ENCODE measurements around the gene RAD54L.
"Not testable (repeated sequence)": the region's sequence is repeated elsewhere in the genome, so short reads cannot be mapped to it uniquely, and the experiment has no call there.

RAD54L gene

DNA sequence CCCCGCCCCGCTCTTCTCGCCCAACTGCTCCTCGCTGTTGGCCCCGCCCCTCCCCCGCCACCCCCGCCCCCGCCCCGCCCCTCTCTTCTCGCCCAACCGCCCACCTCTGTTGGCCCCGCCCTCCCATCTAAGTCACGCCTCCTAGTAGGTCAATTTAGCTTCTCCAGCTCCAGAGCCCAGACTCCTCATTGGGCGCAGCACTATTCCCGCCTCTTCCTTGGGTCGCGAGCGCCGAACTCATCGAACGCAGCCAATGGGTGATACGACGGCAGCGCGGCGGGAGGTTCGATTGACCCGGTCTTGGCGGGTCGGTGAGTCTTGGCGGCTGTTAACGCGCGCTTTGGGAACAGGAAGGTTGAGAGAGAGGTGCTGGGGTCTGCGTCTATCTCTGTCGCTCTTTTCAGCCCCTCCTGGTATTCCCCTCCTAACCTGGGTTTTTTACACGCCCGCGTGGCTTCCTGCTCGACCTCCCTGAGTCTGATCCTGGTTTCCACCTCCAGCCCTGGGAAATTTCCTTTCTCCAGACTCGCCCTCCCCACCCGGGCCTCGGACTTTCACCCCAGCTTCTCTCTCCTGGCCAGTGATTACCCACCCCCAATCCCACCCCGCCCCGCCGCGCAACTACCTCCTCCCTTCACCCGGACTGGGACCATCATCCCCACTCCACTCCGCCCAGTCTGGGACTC lies at the start of gene RAD54L:
Gene RAD54L, plus strand, starts transcription at position 328 of the 686 bp plus-strand sequence. CDS start 643 bp downstream, outside the sequence.
- peak; percentile 85 to 88 for DNase-seq (ENCODE audit: low read depth in 2 of 2)

- peak; percentile 51 to 56 for DNase-seq (ENCODE audit: low read depth in 2 of 2)
Measured at GRCh38 chr1:46197964-46198811, 49.4 kb upstream of the RAD54L start, which contains the start of gene POMGNT1. POMGNT1 (minus strand) TSS chr1:46198434; CDS start chr1:46197821, 613 bp downstream.

GRCh38 chr1:46199233-46199749 lies 48.3 kb upstream of the RAD54L start:
- DNase-seq (ENCODE audit: low read depth in 2 of 2) = no peak

DNA sequence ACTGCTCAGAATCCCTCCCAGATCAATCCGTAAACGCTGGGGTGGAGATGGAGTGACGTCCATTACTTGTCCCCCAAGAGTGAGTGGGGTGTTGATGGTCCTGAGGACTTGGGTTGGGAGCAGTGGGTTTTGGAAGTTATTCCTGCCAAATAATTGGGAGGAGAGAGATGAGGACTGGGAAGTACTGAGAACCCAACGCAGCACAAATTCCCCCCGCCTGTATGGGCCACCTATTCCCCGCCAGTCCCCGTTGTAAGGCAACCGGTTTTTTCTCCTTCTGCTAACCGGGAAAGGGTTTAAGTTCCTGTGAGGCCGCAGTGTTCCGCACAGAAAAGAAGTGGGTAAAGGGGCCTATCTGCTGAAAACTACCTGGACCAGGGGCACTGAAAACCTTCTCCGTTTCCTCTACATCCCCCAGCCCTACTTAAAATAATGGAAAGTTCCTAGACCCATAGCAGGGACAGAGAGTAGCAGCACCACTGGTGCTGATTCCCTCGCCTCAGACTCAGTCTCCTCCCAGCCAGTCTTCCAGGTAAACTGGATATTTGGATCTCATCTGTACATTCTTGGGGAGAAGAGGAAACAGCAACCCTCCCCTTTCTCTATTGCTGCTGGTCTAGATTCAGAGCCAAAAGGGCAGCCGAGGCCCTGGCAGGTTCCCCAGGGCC lies 43.7 kb upstream of the RAD54L start:
- no peak for DNase-seq (ENCODE audit: low read depth in 2 of 2)

DNA sequence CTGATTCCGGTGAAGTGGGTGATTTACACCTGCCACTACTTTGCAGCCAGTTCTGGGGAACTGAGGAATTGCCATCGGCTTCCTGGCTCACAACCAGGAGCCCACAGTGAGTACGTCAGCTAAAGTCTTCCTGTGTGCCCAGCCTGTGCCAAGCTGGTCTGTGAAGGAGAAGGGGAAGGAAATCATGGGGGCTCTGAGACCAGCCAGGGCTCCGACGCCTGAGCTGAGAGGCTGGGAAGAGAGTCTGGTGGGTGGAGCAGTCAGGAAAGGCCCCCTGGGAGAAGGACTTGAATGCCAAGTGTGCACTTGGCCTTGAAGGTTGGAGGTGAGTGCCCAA lies 43.2 kb upstream of the RAD54L start:
- DNase-seq (ENCODE audit: low read depth in 2 of 2) = no peak

DNA sequence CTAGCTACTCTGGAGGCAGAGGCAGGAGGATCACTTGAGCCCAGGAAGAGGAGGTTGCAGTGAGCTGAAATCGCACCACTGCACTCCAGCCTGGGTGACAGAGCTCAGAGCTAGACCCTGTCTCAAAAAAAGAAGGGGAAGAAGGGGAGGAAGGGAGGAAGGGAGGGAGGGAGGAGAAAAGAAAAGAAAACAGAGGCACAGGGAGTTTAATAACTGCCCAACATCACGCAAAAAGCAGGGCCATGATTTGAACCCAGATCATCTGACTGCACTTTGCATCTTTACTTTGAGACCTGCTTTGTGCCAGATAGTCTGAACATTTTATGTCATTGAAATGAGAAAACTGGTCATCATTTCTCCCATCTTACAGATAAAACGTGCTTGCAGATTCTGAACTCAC lies 42.4 kb upstream of the RAD54L start:
- DNase-seq (ENCODE audit: low read depth in 2 of 2) = no peak

GRCh38 chr1:46205791-46206190 lies 41.8 kb upstream of the RAD54L start:
- no peak for DNase-seq (ENCODE audit: low read depth in 2 of 2)

GRCh38 chr1:46206399-46206798 lies 41.2 kb upstream of the RAD54L start:
- DNase-seq (ENCODE audit: low read depth in 2 of 2) = no peak

GRCh38 chr1:46210561-46210960 lies 37.0 kb upstream of the RAD54L start:
- DNase-seq (ENCODE audit: low read depth in 2 of 2) = no peak

DNA sequence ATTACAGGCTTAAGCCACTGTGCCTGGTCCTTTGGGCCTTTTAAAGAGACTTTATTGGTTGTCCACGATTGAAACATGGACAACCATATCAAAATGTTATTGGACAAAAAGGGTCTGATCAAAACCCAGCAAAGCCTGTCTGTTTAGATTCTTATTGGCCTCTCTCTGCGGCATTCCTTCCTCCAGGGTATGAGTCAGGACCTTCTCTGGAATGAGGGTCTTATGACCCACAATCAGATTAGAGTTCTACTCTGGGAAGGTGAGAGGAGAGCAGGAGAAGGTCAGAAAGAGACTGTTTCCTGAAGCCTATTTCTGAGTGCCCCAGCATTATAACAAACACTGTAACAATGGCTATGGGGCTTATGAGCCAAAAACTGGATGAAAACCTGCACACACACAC lies 36.5 kb upstream of the RAD54L start:
- DNase-seq (ENCODE audit: low read depth in 2 of 2) = no peak

- no peak for DNase-seq (ENCODE audit: low read depth in 2 of 2)
Measured at GRCh38 chr1:46215504-46215903, 32.1 kb upstream of the RAD54L start.

GRCh38 chr1:46218443-46218842 lies 29.1 kb upstream of the RAD54L start:
- no peak for DNase-seq (ENCODE audit: low read depth in 2 of 2)

- DNase-seq (ENCODE audit: low read depth in 2 of 2) = no peak
Measured at GRCh38 chr1:46219551-46220520, 27.7 kb upstream of the RAD54L start.

DNA sequence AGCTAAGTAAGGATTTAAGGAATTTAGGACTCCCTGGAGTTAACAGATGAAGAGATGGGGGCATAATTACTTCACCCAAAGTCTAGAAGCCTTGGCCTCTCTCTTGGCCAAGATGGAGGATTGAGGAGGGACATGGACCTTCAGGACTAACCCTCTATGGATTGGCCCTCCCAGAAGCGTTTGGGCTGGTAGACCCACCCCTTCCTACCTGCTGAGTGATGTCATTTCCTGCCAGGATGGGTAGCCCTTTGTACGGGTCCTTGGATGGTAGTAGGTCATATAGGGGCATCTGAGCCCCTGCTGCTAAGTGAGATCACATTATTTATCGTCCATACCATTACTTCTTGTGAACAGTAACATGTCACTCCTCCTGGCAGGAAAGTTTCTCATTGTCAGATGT lies 26.8 kb upstream of the RAD54L start:
- DNase-seq (ENCODE audit: low read depth in 2 of 2) = no peak

DNA sequence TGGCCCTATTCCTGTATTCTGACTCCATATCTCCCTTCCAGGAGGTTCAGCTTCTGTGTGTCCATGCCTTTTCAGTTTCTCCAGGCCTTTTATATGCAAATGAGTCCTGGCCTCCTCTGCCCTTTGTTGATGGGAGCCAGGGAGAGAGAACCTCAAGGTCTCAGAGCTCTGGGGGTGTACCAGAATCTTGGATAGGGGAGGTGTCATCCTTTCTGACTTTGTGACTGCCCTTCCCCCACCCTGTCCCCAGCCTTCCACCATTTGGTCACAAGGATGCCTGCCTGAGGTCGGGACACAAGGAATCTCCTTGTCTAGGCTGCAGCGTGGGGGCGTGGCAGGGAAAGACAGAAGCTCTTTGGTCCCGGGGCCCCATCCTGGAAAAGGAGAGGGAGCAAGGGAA lies 25.8 kb upstream of the RAD54L start:
- DNase-seq (ENCODE audit: low read depth in 2 of 2) = no peak

GRCh38 chr1:46223055-46223454 lies 24.5 kb upstream of the RAD54L start:
- not testable (repeated sequence) for DNase-seq (ENCODE audit: low read depth in 2 of 2)

DNA sequence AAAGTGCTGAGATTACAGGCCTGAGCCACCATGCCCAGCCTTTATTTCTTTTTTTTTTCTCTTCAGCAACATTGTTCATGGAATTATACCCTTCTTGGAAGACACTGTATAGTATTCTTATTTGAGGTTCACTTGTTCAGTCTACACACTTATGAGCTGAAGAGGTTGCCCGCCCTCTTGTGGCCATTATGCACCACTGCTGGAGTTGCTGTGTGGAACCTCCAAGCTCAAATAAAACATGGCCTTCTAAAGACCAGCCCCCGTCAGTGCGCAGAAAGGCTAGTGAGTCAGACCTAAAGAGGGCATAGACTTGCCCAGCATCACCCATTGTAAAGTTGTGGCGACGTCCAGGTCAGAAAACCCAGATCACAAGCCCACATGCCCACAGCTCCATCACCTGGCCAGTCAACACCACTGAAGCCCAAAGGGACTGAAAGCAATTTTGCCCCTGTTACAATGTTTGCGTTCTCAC lies 24.1 kb upstream of the RAD54L start:
- peak; percentile 21 to 34 for DNase-seq (ENCODE audit: low read depth in 2 of 2)

DNA sequence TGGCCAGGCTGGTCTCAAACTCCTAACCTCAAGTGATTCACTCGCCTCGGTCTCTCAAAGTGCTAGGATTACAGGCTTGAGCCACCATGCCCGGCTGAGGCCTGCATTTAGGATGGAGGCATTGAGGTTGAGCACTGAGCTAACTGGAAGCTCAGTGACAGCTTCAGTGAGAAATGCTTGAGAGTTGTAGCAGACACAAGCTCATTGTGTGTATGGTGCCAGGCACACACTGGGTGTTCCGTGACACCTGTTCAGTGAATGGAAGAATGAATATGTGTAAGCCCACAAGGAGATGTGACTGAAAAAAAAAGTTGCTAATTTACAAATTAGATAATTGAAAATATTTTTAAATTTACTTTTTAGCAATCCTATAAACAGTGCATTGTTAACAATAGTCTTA lies 22.6 kb upstream of the RAD54L start:
- DNase-seq (ENCODE audit: low read depth in 2 of 2) = no peak

DNA sequence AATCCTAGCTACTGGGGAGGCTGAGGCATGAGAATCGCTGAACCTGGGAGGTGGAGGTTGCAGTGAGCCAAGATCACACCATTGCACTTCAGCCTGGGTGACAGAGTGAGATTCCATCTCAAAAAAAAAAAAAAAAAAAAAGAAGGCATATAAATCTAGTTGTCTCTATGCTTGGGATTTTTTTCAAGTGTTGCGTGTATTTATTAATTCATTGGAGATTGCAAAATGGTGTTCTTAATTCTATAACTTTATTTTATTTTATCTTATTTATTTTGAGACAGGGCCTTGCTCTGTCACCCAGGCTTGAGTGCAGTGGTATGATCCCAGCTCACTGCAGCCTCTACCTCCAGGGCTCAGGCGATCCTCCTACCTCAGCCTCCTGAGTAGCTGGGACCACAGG lies 16.3 kb upstream of the RAD54L start:
- not testable (repeated sequence) for DNase-seq (ENCODE audit: low read depth in 2 of 2)

DNA sequence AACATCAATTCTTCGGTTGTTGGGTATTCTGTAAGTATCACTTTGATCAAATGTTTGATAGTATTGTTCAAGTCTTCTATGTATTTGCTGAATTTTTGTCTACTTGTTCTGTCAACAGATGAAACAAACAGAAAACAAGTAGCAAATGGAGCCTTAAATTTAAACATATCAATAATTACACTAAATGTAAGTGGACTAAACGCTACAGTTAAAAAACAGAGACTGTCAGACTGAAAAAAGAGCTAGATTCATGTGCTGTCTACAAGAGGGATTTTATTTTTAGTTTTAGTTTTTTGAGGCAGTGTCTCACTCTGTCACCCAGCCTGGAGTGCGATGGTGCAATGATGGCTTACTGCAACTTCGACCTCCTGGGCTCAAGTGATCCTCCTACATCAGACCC lies 10.7 kb upstream of the RAD54L start:
- DNase-seq (ENCODE audit: low read depth in 2 of 2) = no peak

DNA sequence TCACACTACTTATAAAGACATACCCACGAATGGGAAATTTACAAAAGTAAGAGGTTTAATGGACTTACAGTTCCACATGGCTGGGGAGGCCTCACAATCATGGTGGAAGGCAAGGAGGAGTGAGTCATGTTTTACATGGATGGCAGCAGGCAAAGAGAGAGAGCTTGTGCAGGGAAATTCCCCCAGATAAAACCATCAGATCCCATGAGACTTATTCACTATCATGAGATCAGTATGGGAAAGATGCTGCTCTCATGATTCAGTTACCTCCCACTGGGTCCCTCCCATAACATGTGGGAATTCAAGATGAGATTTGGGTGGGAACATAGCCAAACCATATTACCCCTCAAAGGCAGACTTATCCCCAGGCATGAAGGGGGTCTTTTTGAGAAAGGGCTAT lies 8.7 kb upstream of the RAD54L start:
- not testable (repeated sequence) for DNase-seq (ENCODE audit: low read depth in 2 of 2)

Measured in stimulated activated CD8-positive, alpha-beta memory T cell treated with anti-CD3 and anti-CD28 coated beads, Interleukin-2, amount 100 ng/mL, for 1 hour (primary cell).